Right kidney (tissue), 1 donor: Measurements from ENCODE around the gene CCAR1.
"Not testable (repeated sequence)": the region's sequence is repeated elsewhere in the genome, so short reads cannot be mapped to it uniquely, and the experiment has no call there.

ENCODE experiments used
- DNase-seq: peaks from one replicate; pipeline ENCODE4 v3.0.0-alpha.2; 2016

Gene CCAR1

GRCh38 chr10:68826764-68827591, 105.9 kb downstream of the CCAR1 start, which contains the start of gene STOX1:
Gene STOX1 (plus strand): TSS chr10:68827531. CDS start chr10:68827624, 93 bp downstream.
- DNase-seq = peak; percentile 90

DNA sequence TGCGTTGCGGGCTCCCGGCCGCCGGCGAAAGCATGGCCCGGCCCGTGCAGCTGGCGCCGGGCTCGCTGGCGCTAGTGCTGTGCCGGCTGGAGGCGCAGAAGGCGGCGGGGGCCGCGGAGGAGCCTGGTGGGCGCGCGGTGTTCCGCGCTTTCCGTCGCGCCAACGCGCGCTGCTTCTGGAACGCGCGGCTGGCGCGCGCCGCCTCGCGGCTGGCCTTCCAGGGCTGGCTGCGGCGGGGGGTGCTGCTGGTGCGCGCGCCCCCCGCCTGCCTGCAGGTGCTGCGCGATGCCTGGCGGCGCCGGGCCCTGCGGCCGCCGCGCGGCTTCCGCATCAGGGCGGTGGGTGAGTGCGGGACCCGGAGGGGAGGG, 106.5 kb downstream of the CCAR1 start:
- not testable (repeated sequence) for DNase-seq

- peak; percentile 73 for DNase-seq
These were observed 107.1 kb downstream of the CCAR1 start for GRCh38 chr10:68828083-68828601.

DNA sequence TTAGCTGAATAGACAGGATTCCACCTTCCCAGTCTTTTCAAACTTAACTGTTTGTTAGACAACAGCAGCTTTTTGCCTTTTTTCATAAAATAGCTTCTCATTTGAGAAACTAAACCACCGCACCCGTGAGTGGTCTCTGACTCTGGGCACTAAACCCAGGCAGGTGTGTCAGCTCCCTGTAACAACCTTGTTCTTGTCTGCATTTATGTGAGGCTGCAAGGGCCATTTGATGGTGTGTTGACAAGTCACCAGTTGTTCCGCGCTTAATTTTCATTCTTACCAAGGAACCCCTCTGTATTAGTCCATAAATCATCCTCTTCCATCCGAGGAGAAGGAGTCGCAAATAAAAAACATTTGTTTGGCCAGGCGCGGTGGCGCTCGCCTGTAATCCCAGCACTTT, 107.8 kb downstream of the CCAR1 start:
- DNase-seq = no peak

DNA sequence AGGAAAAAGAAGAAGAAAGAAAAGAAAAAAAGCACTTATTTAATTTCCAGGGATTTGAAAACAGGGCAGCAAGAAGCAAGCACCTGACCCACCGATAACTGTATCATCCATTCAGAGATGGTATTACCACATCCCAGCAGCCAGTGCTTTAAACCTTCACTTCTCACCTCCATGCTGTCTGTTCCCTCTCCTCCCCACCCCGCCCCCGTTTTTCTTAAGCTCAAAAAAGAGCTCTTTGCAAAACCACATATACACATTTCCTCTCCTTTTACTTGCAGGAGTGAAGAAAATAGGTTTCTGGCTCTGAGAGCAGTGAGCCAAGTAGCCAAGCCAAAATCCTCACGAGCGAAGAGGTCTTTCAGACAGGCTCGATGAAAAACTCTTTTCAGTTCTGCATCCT, 108.5 kb downstream of the CCAR1 start:
- no peak for DNase-seq

DNA sequence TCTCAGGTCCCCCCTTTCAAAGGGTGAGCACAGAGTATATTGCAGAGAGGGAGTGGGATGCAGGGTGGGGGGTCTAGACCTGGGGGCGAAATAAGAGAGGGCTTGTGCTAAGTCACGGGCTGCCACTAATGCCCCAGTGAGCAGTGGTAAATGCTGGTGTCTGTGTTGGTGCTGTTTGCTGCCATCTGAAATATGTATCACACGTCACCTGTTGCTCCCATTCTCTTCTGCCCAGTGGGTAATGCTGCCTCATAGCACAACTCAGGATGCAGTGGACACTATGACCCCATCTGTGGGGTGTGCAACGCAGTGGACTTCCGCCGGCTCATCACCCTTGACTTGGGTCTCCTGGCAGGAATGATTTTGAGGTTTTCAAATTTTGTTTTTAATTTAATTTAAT, 108.9 kb downstream of the CCAR1 start:
- no peak for DNase-seq

- DNase-seq = no peak
These were observed 111.0 kb downstream of the CCAR1 start for GRCh38 chr10:68831961-68832455.

GRCh38 chr10:68832601-68833000, 111.6 kb downstream of the CCAR1 start:
- DNase-seq = no peak

GRCh38 chr10:68837626-68838322, 116.7 kb downstream of the CCAR1 start:
- no peak for DNase-seq

- DNase-seq = not testable (repeated sequence)
These were observed 119.6 kb downstream of the CCAR1 start for GRCh38 chr10:68840650-68841049.
